SK-N-MC (cell line): ENCODE measurements around the gene IQUB.

Experiments used
- EZH2 ChIP-seq: fragments of 200-600 bp; sonication (generic); IDR thresholded peaks from one replicate; pipeline ENCODE4 v1.6.1; 2017; ENCODE audit warnings: antibody characterized with exemption
- POLR2AphosphoS5 ChIP-seq: IDR thresholded peaks from 2 replicates; pipeline ENCODE4 v1.6.1; 2012; ENCODE audit warnings: mild to moderate bottlenecking, low read depth, low read length, borderline replicate concordance

DNA sequence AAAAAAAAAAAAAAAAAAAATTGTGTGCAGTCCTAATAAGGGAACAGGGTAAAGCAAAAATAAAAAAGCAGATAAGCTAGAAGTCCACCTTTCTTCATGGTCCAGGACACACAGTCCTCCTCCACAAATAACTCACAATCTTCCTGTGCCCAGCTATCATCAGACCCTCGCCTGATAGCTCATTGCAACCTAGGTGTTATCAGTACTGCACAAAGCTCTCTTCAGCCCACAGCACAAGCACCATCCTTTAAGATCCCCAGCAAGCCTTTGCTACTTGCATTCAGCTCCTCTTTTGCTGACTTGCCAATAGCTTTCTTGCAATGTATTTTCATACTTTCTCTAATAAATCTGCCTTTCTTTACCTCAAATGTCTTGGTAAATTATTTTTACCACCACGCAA, 18.2 kb upstream of the IQUB start:
- TF ChIP-seq POLR2AphosphoS5 (no peak), EZH2 (no peak)
